IMR-90 (cell line): ENCODE measurements around the gene PRKN. TPM values are rescaled to one million over a fixed set of nuclear protein-coding genes. Genes with fewer than 3 reads are reported as not detected.

Source experiments
- ATAC-seq: fragments of 200-7000 bp; cut with Tn5 transposase; 2 replicates; pipeline ENCODE4 v1.9.1; 2020; ENCODE audit warnings: low read depth, mild to moderate bottlenecking, moderate library complexity
- BruUV-seq: library from RNA; stranded (reverse); fragments of 400-500 nt; replicated peaks from 2 replicates; lab custom pipeline; 2021; lab: Mats Ljungman, UMichigan
- CTCF ChIA-PET: fragments of 300-600 bp; formaldehyde crosslinking; extraction: SDS; loops from one replicate; lab custom pipeline; 2021; ENCODE audit warnings: antibody characterized with exemption; lab: Yijun Ruan, JAX
- POLR2A ChIA-PET: fragments of 300-600 bp; sonication (Branson Sonifier 250); formaldehyde crosslinking; loops from one replicate; lab custom pipeline; 2022; ENCODE audit warnings: antibody characterized with exemption; ENCODE audit not compliant: unreplicated experiment; lab: Charles Lee
- DNase-seq: peaks from one replicate; pipeline ENCODE4 v3.0.0; 2013
- H2AFZ ChIP-seq: replicated peaks from 2 replicates; pipeline ENCODE3; 2013; ENCODE audit warnings: low read length, mild to moderate bottlenecking; ENCODE audit not compliant: poor library complexity
- H2AK5ac ChIP-seq: 2 replicates; pipeline ENCODE4 v1.6.1; 2013; ENCODE audit warnings: low read depth, low read length, inconsistent platforms
- H2AK9ac ChIP-seq: replicated peaks from 2 replicates; pipeline ENCODE3; 2013; ENCODE audit warnings: mild to moderate bottlenecking, low read depth, low read length, moderate library complexity; ENCODE audit not compliant: poor library complexity
- H2BK120ac ChIP-seq: 2 replicates; pipeline ENCODE4 v1.6.1; 2013; ENCODE audit warnings: low read depth, low read length, inconsistent platforms
- H2BK15ac ChIP-seq: 3 replicates; pipeline ENCODE4 v1.6.1; 2013; ENCODE audit warnings: low read depth, low read length, inconsistent platforms
- H2BK20ac ChIP-seq: 2 replicates; pipeline ENCODE4 v1.6.1; 2013; ENCODE audit warnings: low read depth, mild to moderate bottlenecking, inconsistent platforms, low read length, moderate library complexity
- H2BK5ac ChIP-seq: 2 replicates; pipeline ENCODE4 v1.6.1; 2013; ENCODE audit warnings: mild to moderate bottlenecking, low read depth, low read length, inconsistent platforms; ENCODE audit not compliant: poor library complexity, severe bottlenecking
- H3K14ac ChIP-seq: replicated peaks from 2 replicates; pipeline ENCODE4 v1.6.1; 2013; ENCODE audit warnings: low read depth, low read length, inconsistent platforms
- H3K18ac ChIP-seq: 2 replicates; pipeline ENCODE4 v1.6.1; 2013; ENCODE audit warnings: low read depth, low read length, control low read depth
- H3K23ac ChIP-seq: 2 replicates; pipeline ENCODE4 v1.6.1; 2013; ENCODE audit warnings: low read depth, low read length, inconsistent platforms
- H3K27ac ChIP-seq: 2 replicates; pipeline ENCODE4 v1.5.1; 2013; ENCODE audit warnings: mild to moderate bottlenecking, control low read depth, low read length; ENCODE audit not compliant: insufficient read depth
- H3K27me3 ChIP-seq: 2 replicates; pipeline ENCODE4 v1.6.1; 2013; ENCODE audit warnings: low read length; ENCODE audit not compliant: control insufficient read depth, insufficient read depth
- H3K36me3 ChIP-seq: 2 replicates; pipeline ENCODE4 v1.6.1; 2013; ENCODE audit warnings: low read length, mixed read lengths; ENCODE audit not compliant: control insufficient read depth, insufficient read depth
- H3K4ac ChIP-seq: 2 replicates; pipeline ENCODE4 v1.6.1; 2013; ENCODE audit warnings: low read depth, low read length, inconsistent platforms
- H3K4me1 ChIP-seq: 2 replicates; pipeline ENCODE4 v1.6.1; 2013; ENCODE audit warnings: low read length, mixed read lengths; ENCODE audit not compliant: control insufficient read depth, insufficient read depth
- H3K4me2 ChIP-seq: 2 replicates; pipeline ENCODE4 v1.6.1; 2013; ENCODE audit warnings: low read depth, mild to moderate bottlenecking, control low read depth, low read length, moderate library complexity
- H3K4me3 ChIP-seq: 2 replicates; pipeline ENCODE4 v1.5.1; 2013; ENCODE audit warnings: low read depth, mild to moderate bottlenecking, control low read depth, low read length, moderate library complexity; ENCODE audit not compliant: insufficient read depth
- H3K56ac ChIP-seq: 2 replicates; pipeline ENCODE4 v1.6.1; 2013; ENCODE audit warnings: low read length, inconsistent platforms; ENCODE audit not compliant: insufficient read depth; ENCODE audit errors: extremely low read depth
- H3K79me1 ChIP-seq, 2 experiments: 2 replicates each; pipeline ENCODE4 v1.6.1; 2013; ENCODE audit warnings: low read length in 2 of 2, inconsistent platforms in 1 of 2, low read depth in 1 of 2
- H3K9ac ChIP-seq: 2 replicates; pipeline ENCODE4 v1.6.1; 2013; ENCODE audit warnings: low read depth, low read length, control low read depth
- H3K9me1 ChIP-seq: 2 replicates; pipeline ENCODE4 v1.6.1; 2013; ENCODE audit warnings: low read length, inconsistent platforms; ENCODE audit not compliant: insufficient read depth
- H3K9me3 ChIP-seq: 2 replicates; pipeline ENCODE4 v1.6.1; 2013; ENCODE audit warnings: low read length; ENCODE audit not compliant: control insufficient read depth, insufficient read depth
- H4K20me1 ChIP-seq: 2 replicates; pipeline ENCODE4 v1.6.1; 2013; ENCODE audit warnings: low read length, inconsistent platforms; ENCODE audit not compliant: insufficient read depth
- H4K5ac ChIP-seq: 2 replicates; pipeline ENCODE4 v1.6.1; 2013; ENCODE audit warnings: mild to moderate bottlenecking, low read depth, low read length, control low read depth
- H4K8ac ChIP-seq, 2 experiments: 2 replicates each; pipeline ENCODE4 v1.6.1; 2013; ENCODE audit warnings: low read depth in 2 of 2, low read length in 2 of 2, control low read depth in 1 of 2, inconsistent platforms in 1 of 2
- H4K91ac ChIP-seq: 2 replicates; pipeline ENCODE4 v1.6.1; 2013; ENCODE audit warnings: low read depth, low read length, inconsistent platforms; ENCODE audit not compliant: insufficient read depth
- BHLHE40 ChIP-seq: fragments of 150-350 bp; IDR thresholded peaks from 2 replicates; pipeline ENCODE4 v1.6.1; 2016; ENCODE audit warnings: mild to moderate bottlenecking, low read depth, low read length
- CEBPB ChIP-seq: IDR thresholded peaks from 2 replicates; pipeline ENCODE4 v1.6.1; 2012; ENCODE audit warnings: low read depth, low read length, improper control_type of control experiment
- CHD1 ChIP-seq: IDR thresholded peaks from 2 replicates; pipeline ENCODE4 v1.6.1; 2012; ENCODE audit warnings: low read depth, low read length, improper control_type of control experiment
- FOS ChIP-seq: fragments of 150-350 bp; IDR thresholded peaks from 2 replicates; pipeline ENCODE4 v1.6.1; 2016; ENCODE audit warnings: low read depth, low read length
- MAFK ChIP-seq: IDR thresholded peaks from 2 replicates; pipeline ENCODE4 v1.6.1; 2012; ENCODE audit warnings: low read depth, low read length, improper control_type of control experiment
- MAZ ChIP-seq: IDR thresholded peaks from 2 replicates; pipeline ENCODE4 v1.6.1; 2012; ENCODE audit warnings: low read depth, mild to moderate bottlenecking, low read length, improper control_type of control experiment, moderate library complexity, borderline replicate concordance
- MXI1 ChIP-seq: IDR thresholded peaks from 2 replicates; pipeline ENCODE4 v1.6.1; 2012; ENCODE audit warnings: low read depth, mild to moderate bottlenecking, low read length, moderate library complexity, borderline replicate concordance
- NFE2L2 ChIP-seq: fragments of 150-350 bp; IDR thresholded peaks from 2 replicates; pipeline ENCODE4 v1.6.1; 2016; ENCODE audit warnings: low read depth, mild to moderate bottlenecking, low read length
- POLR2A ChIP-seq: IDR thresholded peaks from 2 replicates; pipeline ENCODE4 v1.6.1; 2012; ENCODE audit warnings: mild to moderate bottlenecking, low read depth, low read length
- RAD21 ChIP-seq: IDR thresholded peaks from 2 replicates; pipeline ENCODE4 v1.6.1; 2012; ENCODE audit warnings: low read length, improper control_type of control experiment
- RCOR1 ChIP-seq: IDR thresholded peaks from 2 replicates; pipeline ENCODE4 v1.6.1; 2012; ENCODE audit warnings: mild to moderate bottlenecking, low read length, improper control_type of control experiment; ENCODE audit not compliant: insufficient replicate concordance
- RFX5 ChIP-seq: IDR thresholded peaks from 2 replicates; pipeline ENCODE4 v1.8.0; 2012; ENCODE audit warnings: low read depth, mild to moderate bottlenecking, low read length, moderate library complexity
- SMC3 ChIP-seq: fragments of 150-350 bp; IDR thresholded peaks from 2 replicates; pipeline ENCODE4 v1.6.1; 2016; ENCODE audit warnings: low read depth, mild to moderate bottlenecking, antibody characterized with exemption, low read length, moderate library complexity
- USF2 ChIP-seq: fragments of 150-350 bp; IDR thresholded peaks from 2 replicates; pipeline ENCODE4 v1.6.1; 2017; ENCODE audit warnings: mild to moderate bottlenecking, antibody characterized with exemption, low read length, low read depth
- WGBS, 2 experiments: methylation state at CpG; one replicate each; pipeline versions ENCODE4 v1.1.5 to v1.1.7; 2013; ENCODE audit warnings: missing lambda C conversion rate in 2 of 2; ENCODE audit not compliant: insufficient read length in 1 of 2; ENCODE audit errors: extremely low coverage in 2 of 2; 5-methylcytosine and 5-hydroxymethylcytosine counted together
- dilution Hi-C: fragments of 300-500 bp; cut with HindIII; formaldehyde crosslinking; loops from one replicate; pipeline ENCODE4 v1.14.3; 2018; ENCODE audit warnings: low sequenced_read_pairs; ENCODE audit not compliant: unreplicated experiment
- in situ Hi-C: fragments of 300-500 bp; cut with MboI; formaldehyde crosslinking; loops from 3 replicates; pipeline ENCODE4 v1.14.3; 2019; ENCODE audit warnings: low sequenced_read_pairs, inconsistent platforms, mixed read lengths
- intact Hi-C: fragments of 100-400 bp; cut with micrococcal nuclease; formaldehyde crosslinking; loops from 2 replicates; pipeline ENCODE4 v1.10.0; 2022
- polyA plus RNA-seq, 3 experiments: library from polyadenylated mRNA; depleted of rRNA; stranded (reverse); fragments of >200 nt; gene quantifications; 2 replicates each; pipeline ENCODE4 v1.2.3, GENCODE V29; 2012; ENCODE audit warnings: low replicate concordance in 1 of 3
- total RNA-seq: library from RNA; depleted of rRNA; stranded (reverse); fragments of >200 nt; gene quantifications from 2 replicates; pipeline ENCODE4 v1.2.3, GENCODE V29; 2012
- TF ChIP-seq, protein P1 (sequence below): fragments of 150-350 bp; IDR thresholded peaks from 2 replicates; pipeline ENCODE4 v1.6.1; 2016; ENCODE audit warnings: low read depth, mild to moderate bottlenecking, low read length, moderate library complexity, borderline replicate concordance
- TF ChIP-seq, protein P2 (sequence below): conservative IDR thresholded peaks from 2 replicates; pipeline ENCODE4 v1.5.1; 2012; ENCODE audit warnings: mild to moderate bottlenecking, low read depth, low read length, improper control_type of control experiment

Gene PRKN
- total and polyA plus RNA-seq, 2 of the 4 experiments (the other 2 are of a cell fraction): 0.15 to 0.18 TPM

GRCh38 chr6:162620073-162620472, 107.5 kb downstream of the PRKN start:
- H3K9me1 ChIP-seq: no peaks in the 10 kb centered on the region
- peaks cover 10% of the 10 kb centered on the region for H3K9me3 ChIP-seq
- in situ Hi-C loops: no loop called here
- no peaks in the 10 kb centered on the region for H4K20me1 ChIP-seq
- no peak overlapping the region for H4K5ac ChIP-seq
- no peaks in the 10 kb centered on the region for H3K36me3 ChIP-seq
- no peak overlapping the region for H2BK20ac ChIP-seq
- WGBS, 2 experiments: no CpG with 5 or more reads among the region's 2 CpGs
- no peak overlapping the region for H2BK120ac ChIP-seq
- dilution Hi-C loops: no loop called here
- H2BK15ac ChIP-seq: no peak overlapping the region
- H3K79me1 ChIP-seq: no peaks in the 10 kb centered on the region
- no TSS peak for BruUV-seq
- ChIA-PET CTCF (no interaction called here), POLR2A (no interaction called here)
- H4K8ac ChIP-seq: no peak overlapping the region
- H3K27me3 ChIP-seq: no peaks in the 10 kb centered on the region
- H3K18ac ChIP-seq: no peak overlapping the region
- DNase-seq: no peak
- H3K27ac ChIP-seq: no peak overlapping the region
- H3K14ac ChIP-seq: no peak overlapping the region
- H2BK5ac ChIP-seq: no peak overlapping the region
- H4K91ac ChIP-seq: no peak overlapping the region
- no peak for TF ChIP-seq BHLHE40
- TF ChIP-seq, protein P1, sequence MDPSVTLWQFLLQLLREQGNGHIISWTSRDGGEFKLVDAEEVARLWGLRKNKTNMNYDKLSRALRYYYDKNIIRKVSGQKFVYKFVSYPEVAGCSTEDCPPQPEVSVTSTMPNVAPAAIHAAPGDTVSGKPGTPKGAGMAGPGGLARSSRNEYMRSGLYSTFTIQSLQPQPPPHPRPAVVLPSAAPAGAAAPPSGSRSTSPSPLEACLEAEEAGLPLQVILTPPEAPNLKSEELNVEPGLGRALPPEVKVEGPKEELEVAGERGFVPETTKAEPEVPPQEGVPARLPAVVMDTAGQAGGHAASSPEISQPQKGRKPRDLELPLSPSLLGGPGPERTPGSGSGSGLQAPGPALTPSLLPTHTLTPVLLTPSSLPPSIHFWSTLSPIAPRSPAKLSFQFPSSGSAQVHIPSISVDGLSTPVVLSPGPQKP: no peak
- no peak for TF ChIP-seq MXI1
- TF ChIP-seq MAFK: no peak
- TF ChIP-seq POLR2A: no peak
- TF ChIP-seq CHD1: no peak
- no peak for TF ChIP-seq MAZ
- no peak for TF ChIP-seq NFE2L2
- no peak for TF ChIP-seq RFX5
- no peak for TF ChIP-seq RAD21
- TF ChIP-seq USF2: no peak
- no peak for TF ChIP-seq SMC3
- TF ChIP-seq RCOR1: no peak
- no peak for TF ChIP-seq CEBPB
- TF ChIP-seq, protein P2, sequence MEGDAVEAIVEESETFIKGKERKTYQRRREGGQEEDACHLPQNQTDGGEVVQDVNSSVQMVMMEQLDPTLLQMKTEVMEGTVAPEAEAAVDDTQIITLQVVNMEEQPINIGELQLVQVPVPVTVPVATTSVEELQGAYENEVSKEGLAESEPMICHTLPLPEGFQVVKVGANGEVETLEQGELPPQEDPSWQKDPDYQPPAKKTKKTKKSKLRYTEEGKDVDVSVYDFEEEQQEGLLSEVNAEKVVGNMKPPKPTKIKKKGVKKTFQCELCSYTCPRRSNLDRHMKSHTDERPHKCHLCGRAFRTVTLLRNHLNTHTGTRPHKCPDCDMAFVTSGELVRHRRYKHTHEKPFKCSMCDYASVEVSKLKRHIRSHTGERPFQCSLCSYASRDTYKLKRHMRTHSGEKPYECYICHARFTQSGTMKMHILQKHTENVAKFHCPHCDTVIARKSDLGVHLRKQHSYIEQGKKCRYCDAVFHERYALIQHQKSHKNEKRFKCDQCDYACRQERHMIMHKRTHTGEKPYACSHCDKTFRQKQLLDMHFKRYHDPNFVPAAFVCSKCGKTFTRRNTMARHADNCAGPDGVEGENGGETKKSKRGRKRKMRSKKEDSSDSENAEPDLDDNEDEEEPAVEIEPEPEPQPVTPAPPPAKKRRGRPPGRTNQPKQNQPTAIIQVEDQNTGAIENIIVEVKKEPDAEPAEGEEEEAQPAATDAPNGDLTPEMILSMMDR: no peak
- no peak for TF ChIP-seq FOS
- H3K4me1 ChIP-seq: no peaks in the 10 kb centered on the region
- H3K4ac ChIP-seq: no peak overlapping the region
- no peak overlapping the region for H2AK5ac ChIP-seq
- H2AK9ac ChIP-seq: no peak overlapping the region
- H3K4me3 ChIP-seq: no peak overlapping the region
- no peak overlapping the region for H3K4me2 ChIP-seq
- intact Hi-C loops: no loop called here
- no peak overlapping the region for H3K56ac ChIP-seq
- no peak overlapping the region for H2AFZ ChIP-seq
- no peak overlapping the region for H3K23ac ChIP-seq
- no peak overlapping the region for H3K9ac ChIP-seq
- ATAC-seq: no peak
